K562 (cell line): ENCODE measurements around the gene SLCO2A1. TPM values are rescaled to one million over a fixed set of nuclear protein-coding genes. Genes with fewer than 3 reads are reported as not detected.

Source experiments
- ATAC-seq: fragments of 200-7000 bp; cut with Tn5 transposase; 3 replicates; pipeline ENCODE4 v1.9.1; 2020; ENCODE audit warnings: moderate library complexity
- BruUV-seq: library from RNA; stranded (reverse); fragments of 400-500 nt; replicated peaks from 2 replicates; lab custom pipeline; 2021; lab: Mats Ljungman, UMichigan
- CTCF ChIA-PET: fragments of 300-600 bp; formaldehyde crosslinking; extraction: SDS; loops from one replicate; lab custom pipeline; 2021; ENCODE audit warnings: low intra/inter-chr PET ratio; lab: Yijun Ruan, JAX
- POLR2A ChIA-PET: fragments of 300-600, 350-650 bp; sonication (Branson Sonifier 250); formaldehyde crosslinking; extraction: SDS; loops from one replicate; lab custom pipeline; 2021; ENCODE audit warnings: antibody characterized with exemption, inconsistent platforms; lab: Yijun Ruan, JAX
- DNase-seq, 4 experiments: peaks; one replicate each; pipeline versions ENCODE4 v3.0.0 to v3.0.0-alpha.2; 2011 to 2018; ENCODE audit warnings: low spot score in 3 of 4, mixed read lengths in 3 of 4; ENCODE audit errors: extremely low read depth in 1 of 4
- FAIRE-seq: peaks from 2 replicates; lab custom pipeline; 2011; peaks lifted over from hg19 to GRCh38; lab: Jason Lieb, UNC
- H2AFZ ChIP-seq: 2 replicates; pipeline ENCODE4 v1.6.0; 2011; ENCODE audit warnings: low read depth, low read length, control low read depth, inconsistent platforms
- H3K27ac ChIP-seq: fragments of 200-600 bp; 3 replicates; pipeline ENCODE4 v1.8.0; 2011; ENCODE audit warnings: low read depth, mild to moderate bottlenecking, control low read depth, inconsistent platforms, low read length, moderate library complexity, mixed read lengths; ENCODE audit errors: extremely low read depth
- H3K27me3 ChIP-seq, 2 experiments: fragments of 300-600 bp in 1 of 2; 2 replicates in 1 of 2; 3 replicates in 1 of 2; pipeline versions ENCODE4 v1.6.0 to v1.8.0; 2011; ENCODE audit warnings: inconsistent platforms in 2 of 2, low read length in 2 of 2, mild to moderate bottlenecking in 1 of 2, mixed read lengths in 1 of 2, moderate library complexity in 1 of 2; ENCODE audit not compliant: control insufficient read depth in 2 of 2, insufficient read depth in 2 of 2
- H3K36me3 ChIP-seq: fragments of 300-600 bp; 3 replicates; pipeline ENCODE4 v1.8.0; 2011; ENCODE audit warnings: mild to moderate bottlenecking, low read length, inconsistent platforms; ENCODE audit not compliant: control insufficient read depth, insufficient read depth
- H3K4me1 ChIP-seq, 2 experiments: fragments of 200-600 bp in 1 of 2; replicated peaks in 1 of 2; 2 replicates in 1 of 2; 3 replicates in 1 of 2; pipeline versions ENCODE4 v1.5.1 to v1.8.0; 2011; ENCODE audit warnings: inconsistent platforms in 2 of 2, low read length in 2 of 2, mild to moderate bottlenecking in 1 of 2, mixed read lengths in 1 of 2, moderate library complexity in 1 of 2; ENCODE audit not compliant: control insufficient read depth in 2 of 2, insufficient read depth in 2 of 2
- H3K4me2 ChIP-seq: 2 replicates; pipeline ENCODE4 v1.6.1; 2011; ENCODE audit warnings: low read length, control low read depth, inconsistent platforms, mixed read lengths; ENCODE audit not compliant: insufficient read depth
- H3K4me3 ChIP-seq: fragments of 200-600 bp; sonication (generic), shearing (Covaris generic); 2 replicates; pipeline ENCODE4 v1.5.1; 2016; ENCODE audit warnings: control low read depth, inconsistent platforms
- H3K79me2 ChIP-seq: fragments of 200-600 bp; 3 replicates; pipeline ENCODE4 v1.8.0; 2011; ENCODE audit warnings: low read length, inconsistent platforms; ENCODE audit not compliant: control insufficient read depth, insufficient read depth
- H3K9ac ChIP-seq, 2 experiments: 2 replicates each; pipeline versions ENCODE4 v1.6.0 to v1.6.1; 2011; ENCODE audit warnings: low read depth in 2 of 2, low read length in 2 of 2, control low read depth in 1 of 2, inconsistent platforms in 1 of 2, mild to moderate bottlenecking in 1 of 2, mixed read lengths in 1 of 2; ENCODE audit not compliant: insufficient read depth in 1 of 2
- H3K9me1 ChIP-seq: one replicate; pipeline ENCODE4 v1.6.0; 2011; ENCODE audit warnings: inconsistent platforms, mild to moderate bottlenecking, low read length, moderate library complexity; ENCODE audit not compliant: control insufficient read depth, insufficient read depth
- H3K9me3 ChIP-seq: replicated peaks from 2 replicates; pipeline ENCODE4 v1.5.1; 2011; ENCODE audit warnings: low read depth, low read length, inconsistent platforms; ENCODE audit not compliant: control insufficient read depth, insufficient read depth
- H4K20me1 ChIP-seq: replicated peaks from 2 replicates; pipeline ENCODE4 v1.6.1; 2011; ENCODE audit warnings: low read length, inconsistent platforms, mixed read lengths; ENCODE audit not compliant: control insufficient read depth, insufficient read depth
- ATF7 ChIP-seq: fragments of 450-650 bp; IDR thresholded peaks from 2 replicates; pipeline ENCODE4 v1.7.1; 2014; ENCODE audit warnings: mild to moderate bottlenecking, moderate library complexity
- IRF2 ChIP-seq: sonication (generic); formaldehyde crosslinking; IDR thresholded peaks from 2 replicates; pipeline ENCODE4 v1.8.1; 2022; ENCODE audit warnings: mild to moderate bottlenecking, missing genetic modification reagents
- KDM4B ChIP-seq, 2 experiments: fragments of 450-650 bp in 1 of 2; sonication (generic) in 1 of 2; IDR thresholded peaks; 2 replicates each; pipeline ENCODE4 v1.6.1; 2016 to 2017; ENCODE audit warnings: borderline replicate concordance in 2 of 2, antibody characterized with exemption in 1 of 2, low read depth in 1 of 2, mild to moderate bottlenecking in 1 of 2
- NFE2L1 ChIP-seq: fragments of 450-650 bp; IDR thresholded peaks from 2 replicates; pipeline ENCODE4 v1.6.1; 2016; ENCODE audit warnings: missing genetic modification characterization, low read depth, mild to moderate bottlenecking, missing compliant biosample characterization, moderate library complexity, borderline replicate concordance
- PHB ChIP-seq: fragments of 250-450 bp; sonication (Bioruptor Pico); IDR thresholded peaks from 2 replicates; pipeline ENCODE4 v1.5.0; 2021
- ZKSCAN1 ChIP-seq: fragments of 150-350 bp; IDR thresholded peaks from 2 replicates; pipeline ENCODE4 v1.6.1; 2016; ENCODE audit warnings: low read depth, low read length
- ZNF224 ChIP-seq: sonication (generic); formaldehyde crosslinking; IDR thresholded peaks from 2 replicates; pipeline ENCODE4 v1.8.0; 2022; ENCODE audit warnings: mild to moderate bottlenecking, missing genetic modification reagents
- ZNF263 ChIP-seq: sonication (generic); formaldehyde crosslinking; IDR thresholded peaks from 2 replicates; pipeline ENCODE4 v1.8.0; 2022; ENCODE audit warnings: mild to moderate bottlenecking, missing genetic modification reagents, borderline replicate concordance
- ZNF354B ChIP-seq: fragments of 250-450 bp; sonication (Bioruptor Pico); IDR thresholded peaks from 2 replicates; pipeline ENCODE4 v1.4.0; 2020
- ZNF584 ChIP-seq: fragments of 200-800 bp; sonication (Bioruptor generic); IDR thresholded peaks from 2 replicates; pipeline ENCODE4 v1.6.1; 2016; ENCODE audit warnings: low read depth, mild to moderate bottlenecking, missing genetic modification characterization, missing compliant biosample characterization
- ZNF644 ChIP-seq: fragments of 200-800 bp; sonication (Bioruptor generic); IDR thresholded peaks from 2 replicates; pipeline ENCODE4 v1.6.1; 2016; ENCODE audit warnings: low read depth, missing genetic modification characterization, missing compliant biosample characterization
- ZNF76 ChIP-seq: fragments of 250-450 bp; sonication (Bioruptor Pico); IDR thresholded peaks from 2 replicates; pipeline ENCODE4 v1.4.0; 2020; ENCODE audit warnings: mild to moderate bottlenecking, moderate library complexity, borderline replicate concordance
- ZNF780A ChIP-seq: fragments of 250-450 bp; sonication (Bioruptor Pico); IDR thresholded peaks from 2 replicates; pipeline ENCODE4 v1.5.0; 2021; ENCODE audit warnings: mild to moderate bottlenecking
- WGBS: fragments of 100-300 bp; shearing (Covaris generic); methylation state at CpG from one replicate; pipeline ENCODE4 v1.1.6; 2016; ENCODE audit warnings: low coverage, mixed read lengths; ENCODE audit not compliant: insufficient coverage; ENCODE audit errors: missing lambda C conversion rate; 5-methylcytosine and 5-hydroxymethylcytosine counted together
- in situ Hi-C: fragments of 300-500 bp; cut with MboI; formaldehyde crosslinking; loops from 4 replicates; pipeline ENCODE4 v1.15.0; 2018; ENCODE audit warnings: inconsistent platforms, mixed read lengths
- intact Hi-C: fragments of 100-400 bp; cut with micrococcal nuclease; formaldehyde crosslinking; loops from 2 replicates; pipeline ENCODE4 v1.14.2; 2022
- polyA plus RNA-seq, 8 experiments: library from polyadenylated mRNA; depleted of rRNA in 4 of 8; stranded (reverse) in 5 of 8; unstranded in 3 of 8; fragments of >200 nt; fragmentation: Nextera tagmentation in 2 of 8; fragmentation: Illumina TruSeq in 1 of 8; extraction: Ambion mirVana in 2 of 8; extraction: Trizol in 1 of 8; gene quantifications; 2 replicates each; pipeline versions ENCODE4 v1.2.1 to v1.2.3, GENCODE V29; 2011 to 2014; ENCODE audit warnings: inconsistent platforms in 1 of 8, missing spikeins in 1 of 8
- total RNA-seq, 7 experiments: library from RNA; depleted of rRNA in 6 of 7; stranded (reverse); fragments of >200 nt in 6 of 7; fragmentation: Illumina TruSeq in 2 of 7; extraction: Trizol in 2 of 7; gene quantifications; 2 replicates each; pipeline versions ENCODE4 v1.2.1 to v1.2.3, GENCODE V29; 2011 to 2021; ENCODE audit warnings: low replicate concordance in 1 of 7
- TF ChIP-seq, protein P1 (sequence below): fragments of 250-450 bp; sonication (Bioruptor Pico); IDR thresholded peaks from 2 replicates; pipeline ENCODE4 v1.6.1; 2021; ENCODE audit warnings: mild to moderate bottlenecking
- TF ChIP-seq, protein P2 (sequence below): sonication (generic); formaldehyde crosslinking; IDR thresholded peaks from 2 replicates; pipeline ENCODE4 v1.8.1; 2023; ENCODE audit warnings: mild to moderate bottlenecking, missing genetic modification reagents
- TF ChIP-seq, protein P3 (sequence below): fragments of 250-450 bp; sonication (Bioruptor Pico); IDR thresholded peaks from 2 replicates; pipeline ENCODE4 v1.5.0; 2021

SLCO2A1 gene
- total and polyA plus RNA-seq, 9 of the 15 experiments (the other 6 are each of a cell fraction or from before 2014, with no cell fraction given): 0.16 to 1.0 TPM; not detected in 7

DNA sequence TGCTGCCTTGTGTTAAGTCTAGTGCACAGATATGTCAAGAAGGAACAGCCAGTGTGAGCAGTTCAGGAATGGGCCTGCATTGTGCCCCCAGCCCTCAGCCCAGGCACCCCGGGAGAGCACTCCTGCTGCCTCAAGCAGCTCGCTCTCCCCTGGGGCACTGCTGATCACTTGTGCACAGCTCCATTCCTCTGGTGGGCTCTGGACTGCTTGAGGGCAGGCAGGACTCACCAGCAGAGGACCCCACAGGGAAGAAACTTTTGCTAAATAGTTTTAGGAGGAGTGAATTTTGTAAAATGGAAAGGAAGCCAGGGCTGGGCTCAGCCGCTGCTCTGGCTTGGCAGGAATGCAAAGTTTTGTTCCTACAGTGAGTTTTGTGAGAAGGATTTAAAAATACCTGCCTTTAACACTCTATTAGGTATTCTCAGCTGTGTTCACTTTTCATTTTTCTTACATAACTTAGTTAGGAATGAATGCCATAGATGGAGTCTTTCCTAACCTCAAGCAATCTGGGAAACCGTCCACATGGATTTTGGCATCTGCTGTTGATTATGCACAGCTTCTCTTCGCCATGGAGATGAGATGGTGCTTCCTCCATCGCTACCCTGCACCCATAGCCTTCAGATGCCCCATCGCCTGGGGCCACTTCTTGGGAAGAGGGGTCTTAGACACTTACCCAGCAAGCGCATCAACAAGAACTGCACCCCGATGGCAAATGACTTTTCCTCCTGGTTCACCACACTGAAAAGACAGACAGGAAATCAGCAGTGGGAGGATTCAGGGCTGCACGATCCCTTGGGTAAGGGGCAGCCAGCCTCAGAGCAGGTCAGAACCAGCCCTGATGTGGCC lies 91.7 kb downstream of the SLCO2A1 start:
- TF ChIP-seq KDM4B (IDR thresholded peaks at IDR 0.05; ENCODE audit: borderline replicate concordance in 2 of 2, low read depth in 1 of 2): no peak
- TF ChIP-seq ZNF263 (CRISPR knock-in tag): no peak
- no peak for TF ChIP-seq ZNF76
- TF ChIP-seq PHB (CRISPR knock-in tag): no peak
- TF ChIP-seq, protein P1, sequence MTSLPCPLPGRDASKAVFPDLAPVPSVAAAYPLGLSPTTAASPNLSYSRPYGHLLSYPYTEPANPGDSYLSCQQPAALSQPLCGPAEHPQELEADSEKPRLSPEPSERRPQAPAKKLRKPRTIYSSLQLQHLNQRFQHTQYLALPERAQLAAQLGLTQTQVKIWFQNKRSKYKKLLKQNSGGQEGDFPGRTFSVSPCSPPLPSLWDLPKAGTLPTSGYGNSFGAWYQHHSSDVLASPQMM (CRISPR knock-in tag): no peak
- no peak for TF ChIP-seq ZNF354B (CRISPR knock-in tag)
- no peak for TF ChIP-seq ZNF584 (CRISPR knock-in tag)
- TF ChIP-seq ZNF644 (tag): no peak
- TF ChIP-seq, protein P2, sequence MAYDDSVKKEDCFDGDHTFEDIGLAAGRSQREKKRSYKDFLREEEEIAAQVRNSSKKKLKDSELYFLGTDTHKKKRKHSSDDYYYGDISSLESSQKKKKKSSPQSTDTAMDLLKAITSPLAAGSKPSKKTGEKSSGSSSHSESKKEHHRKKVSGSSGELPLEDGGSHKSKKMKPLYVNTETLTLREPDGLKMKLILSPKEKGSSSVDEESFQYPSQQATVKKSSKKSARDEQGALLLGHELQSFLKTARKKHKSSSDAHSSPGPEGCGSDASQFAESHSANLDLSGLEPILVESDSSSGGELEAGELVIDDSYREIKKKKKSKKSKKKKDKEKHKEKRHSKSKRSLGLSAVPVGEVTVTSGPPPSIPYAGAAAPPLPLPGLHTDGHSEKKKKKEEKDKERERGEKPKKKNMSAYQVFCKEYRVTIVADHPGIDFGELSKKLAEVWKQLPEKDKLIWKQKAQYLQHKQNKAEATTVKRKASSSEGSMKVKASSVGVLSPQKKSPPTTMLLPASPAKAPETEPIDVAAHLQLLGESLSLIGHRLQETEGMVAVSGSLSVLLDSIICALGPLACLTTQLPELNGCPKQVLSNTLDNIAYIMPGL (CRISPR knock-in tag): no peak
- no peak for TF ChIP-seq ATF7
- no peak for TF ChIP-seq NFE2L1
- no peak for TF ChIP-seq IRF2
- TF ChIP-seq, protein P3, sequence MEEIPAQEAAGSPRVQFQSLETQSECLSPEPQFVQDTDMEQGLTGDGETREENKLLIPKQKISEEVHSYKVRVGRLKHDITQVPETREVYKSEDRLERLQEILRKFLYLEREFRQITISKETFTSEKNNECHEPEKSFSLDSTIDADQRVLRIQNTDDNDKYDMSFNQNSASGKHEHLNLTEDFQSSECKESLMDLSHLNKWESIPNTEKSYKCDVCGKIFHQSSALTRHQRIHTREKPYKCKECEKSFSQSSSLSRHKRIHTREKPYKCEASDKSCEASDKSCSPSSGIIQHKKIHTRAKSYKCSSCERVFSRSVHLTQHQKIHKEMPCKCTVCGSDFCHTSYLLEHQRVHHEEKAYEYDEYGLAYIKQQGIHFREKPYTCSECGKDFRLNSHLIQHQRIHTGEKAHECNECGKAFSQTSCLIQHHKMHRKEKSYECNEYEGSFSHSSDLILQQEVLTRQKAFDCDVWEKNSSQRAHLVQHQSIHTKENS (CRISPR knock-in tag): no peak
- no peak for TF ChIP-seq ZKSCAN1
- no peak for TF ChIP-seq ZNF780A
- TF ChIP-seq ZNF224 (CRISPR knock-in tag): no peak
- Histone ChIP-seq H3K36me3 (no peaks in the 10 kb centered on the region), H3K4me2 (no peak overlapping the region), H2AFZ (no peak overlapping the region), H3K9me3 (no peaks in the 10 kb centered on the region), H3K9ac (no peak overlapping the region), H3K9me1 (no peaks in the 10 kb centered on the region), H3K27ac (no peak overlapping the region), H3K27me3 (peaks cover 3 to 77% of the 10 kb centered on the region in 2 experiments; a peak in 3 of 5 replicates), H3K79me2 (no peaks in the 10 kb centered on the region), H3K4me3 (no peak overlapping the region), H4K20me1 (peaks cover 4% of the 10 kb centered on the region), H3K4me1 (no peaks in the 10 kb centered on the region)
- FAIRE-seq (no peak), DNase-seq (no peak), ATAC-seq (no peak)
- CTCF ChIA-PET: no interaction called here
- WGBS: 0% methylated on average over 9 of the region's 10 CpGs
- intact Hi-C loops: loop anchor here (10.0 kb wide), 1 partner anchor 367 kb away; no protein-coding TSS in a partner anchor
- no TSS peak for BruUV-seq
- in situ Hi-C loops: no loop called here
- POLR2A ChIA-PET: no interaction called here
